Lung microvascular endothelial cell (primary cell): ENCODE results near the gene C22orf23. TPM values are rescaled to one million over a fixed set of nuclear protein-coding genes. Genes with fewer than 3 reads are reported as not detected.
A peak's percentile ranks its signal among the peaks of the same experiment; 100 is the strongest.
"Not testable (repeated sequence)": the region's sequence is repeated elsewhere in the genome, so short reads cannot be mapped to it uniquely, and the experiment has no call there.

Source experiments
- DNase-seq, 2 donors: peaks; one replicate each; pipeline versions ENCODE4 v3.0.0 to v3.0.0-alpha.2; 2010; ENCODE audit warnings: low read depth in 2 of 2
- total RNA-seq: library from RNA; depleted of rRNA; stranded (reverse); fragments of >200 nt; gene quantifications from 2 replicates; pipeline ENCODE4 v1.2.1, GENCODE V29; 2014

C22orf23 gene
- total RNA-seq, 1 donor from 2014 or later = under 0.01 TPM

- no peak for DNase-seq
Measured at GRCh38 chr22:37982151-37982785, 28.9 kb upstream of the C22orf23 start.

GRCh38 chr22:37981282-37982011 is 28.0 kb upstream of the C22orf23 start:
- no peak for DNase-seq

- no peak for DNase-seq
Measured at GRCh38 chr22:37979782-37980181, 26.4 kb upstream of the C22orf23 start.

GRCh38 chr22:37976547-37976946 is 23.1 kb upstream of the C22orf23 start:
- DNase-seq = no peak

GRCh38 chr22:37976022-37976421 is 22.6 kb upstream of the C22orf23 start:
- not testable (repeated sequence) for DNase-seq

- DNase-seq = no peak
Measured at GRCh38 chr22:37975153-37975552, 21.8 kb upstream of the C22orf23 start.

GRCh38 chr22:37973271-37974170 is 20.1 kb upstream of the C22orf23 start:
- DNase-seq = no peak

- peak; percentile 15 to 51 for DNase-seq
Measured at GRCh38 chr22:37972527-37972926, 19.1 kb upstream of the C22orf23 start.

GRCh38 chr22:37971475-37972434 is 18.4 kb upstream of the C22orf23 start:
- no peak for DNase-seq

- no peak for DNase-seq
Measured at GRCh38 chr22:37970864-37971263, 17.5 kb upstream of the C22orf23 start.

- no peak for DNase-seq
Measured at GRCh38 chr22:37968452-37969251, 15.3 kb upstream of the C22orf23 start.

- no peak for DNase-seq
Measured at GRCh38 chr22:37967637-37968451, 14.4 kb upstream of the C22orf23 start.

GRCh38 chr22:37967147-37967546 is 13.7 kb upstream of the C22orf23 start:
- DNase-seq = peak in 1 of 2 donors; percentile 44

- DNase-seq = peak in 1 of 2 donors; percentile 86
Measured at GRCh38 chr22:37965940-37966664, 12.7 kb upstream of the C22orf23 start.

GRCh38 chr22:37961062-37961461 is 7.7 kb upstream of the C22orf23 start:
- DNase-seq = no peak

- no peak for DNase-seq
Measured at GRCh38 chr22:37959231-37959825, 5.9 kb upstream of the C22orf23 start.

- DNase-seq = no peak
Measured at GRCh38 chr22:37957232-37957631, 3.8 kb upstream of the C22orf23 start.

- not testable (repeated sequence) for DNase-seq
Measured at GRCh38 chr22:37955825-37956397, 2.5 kb upstream of the C22orf23 start.
